Type B pancreatic cell (in vitro differentiated cells): Measurements from ENCODE around the gene FOXC2. TPM values are rescaled to one million over a fixed set of nuclear protein-coding genes. Genes with fewer than 3 reads are reported as not detected.

Experiments used
- DNase-seq: peaks from one replicate; pipeline ENCODE4 v3.0.0; 2021; ENCODE audit warnings: mixed read lengths; ENCODE audit not compliant: unreplicated experiment; ENCODE audit errors: extremely low spot score
- H3K27ac Mint-ChIP-seq: 2 replicates; pipeline ENCODE4 v1.8.0; 2021; ENCODE audit warnings: mild to moderate bottlenecking, mixed read lengths
- H3K27me3 Mint-ChIP-seq: 2 replicates; pipeline ENCODE4 v1.8.0; 2021; ENCODE audit warnings: mixed read lengths
- H3K36me3 Mint-ChIP-seq: 2 replicates; pipeline ENCODE4 v1.8.0; 2021; ENCODE audit warnings: mixed read lengths
- H3K4me1 Mint-ChIP-seq: one replicate; pipeline ENCODE4 v1.8.0; 2021; ENCODE audit warnings: mixed read lengths; ENCODE audit not compliant: unreplicated experiment
- H3K4me3 Mint-ChIP-seq: 2 replicates; pipeline ENCODE4 v1.8.0; 2021; ENCODE audit warnings: mild to moderate bottlenecking, mixed read lengths
- H3K9me3 Mint-ChIP-seq: 2 replicates; pipeline ENCODE4 v1.8.0; 2021; ENCODE audit warnings: mixed read lengths
- CTCF ChIP-seq: fragments of 200-600 bp; sonication (generic); conservative IDR thresholded peaks from 2 replicates; pipeline ENCODE4 v1.5.0; 2021; ENCODE audit warnings: antibody characterized with exemption, mild to moderate bottlenecking
- long read RNA-seq: library from polyadenylated mRNA; unstranded; transcript quantifications from one replicate; pipeline ENCODE4 v2.0.0, GENCODE V29; 2020
- total RNA-seq: library from RNA; stranded (reverse); gene quantifications from 2 replicates; pipeline ENCODE4 v1.2.1, GENCODE V29; 2021; ENCODE audit warnings: low replicate concordance

Gene FOXC2
- 5.5 and 11.3 TPM in 2 replicates for total RNA-seq
- long read RNA-seq: 0 reads

- Mint-ChIP-seq H3K9me3 (no peaks in the 10 kb centered on the region), H3K27ac (peak within 1 kb of the TSS; percentile 63), H3K4me1 (peaks cover 33% of the 10 kb centered on the region), H3K27me3 (peaks cover 75% of the 10 kb centered on the region), H3K36me3 (peaks cover 10% of the 10 kb centered on the region), H3K4me3 (peak within 1 kb of the TSS; percentile 89)
- peak; percentile 91 for DNase-seq
- TF ChIP-seq CTCF: no peak
These were observed at the start of gene FOXC2 for GRCh38 chr16:86566601-86566965. FOXC2 (plus strand) TSS chr16:86566829; CDS start chr16:86567336, 507 bp downstream.

- H3K4me1 Mint-ChIP-seq: peaks cover 4% of the 10 kb centered on the region
- H3K9me3 Mint-ChIP-seq: no peaks in the 10 kb centered on the region
- H3K27ac Mint-ChIP-seq: no peak overlapping the region
- H3K36me3 Mint-ChIP-seq: peaks cover 4% of the 10 kb centered on the region
- TF ChIP-seq CTCF: no peak
- DNase-seq: no peak
- no peak overlapping the region for H3K4me3 Mint-ChIP-seq
- peaks cover 92% of the 10 kb centered on the region for H3K27me3 Mint-ChIP-seq
These were observed 49.6 kb upstream of the FOXC2 start for GRCh38 chr16:86517033-86517432.

- DNase-seq: no peak
- no peak overlapping the region for H3K4me3 Mint-ChIP-seq
- TF ChIP-seq CTCF: peak; percentile 80
These were observed 48.9 kb upstream of the FOXC2 start for GRCh38 chr16:86517652-86518258.

DNA sequence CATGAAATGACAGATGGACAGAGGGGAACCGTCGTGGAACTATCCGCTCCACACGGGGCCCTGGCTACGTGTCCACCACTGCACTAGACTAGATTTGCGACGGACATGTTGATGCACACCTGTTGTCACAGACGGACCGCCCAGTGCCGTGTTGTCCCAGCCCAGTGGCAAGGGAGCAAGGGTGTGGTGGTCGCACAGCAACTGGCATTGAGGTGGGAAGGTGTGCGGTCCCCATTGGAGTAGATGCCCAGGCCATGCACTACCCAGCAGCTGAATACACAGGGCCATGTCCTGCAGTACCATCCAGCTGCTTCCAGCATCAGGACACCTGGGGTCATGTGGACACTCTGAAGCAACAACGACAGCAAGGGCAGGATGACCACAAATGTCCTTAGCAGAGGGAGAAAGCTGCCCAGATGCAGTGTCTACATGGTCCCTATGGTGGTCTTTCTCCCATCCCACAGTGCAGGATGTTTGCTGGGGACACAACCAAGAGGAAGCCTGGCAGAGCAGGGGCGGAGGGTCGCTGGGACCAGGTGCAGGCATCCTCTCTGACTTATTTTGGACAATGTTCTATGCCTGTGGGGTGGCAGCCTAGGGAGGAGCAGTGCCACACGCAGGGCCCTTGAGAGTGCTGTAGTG is 47.5 kb upstream of the FOXC2 start:
- H3K36me3 Mint-ChIP-seq: no peaks in the 10 kb centered on the region
- H3K9me3 Mint-ChIP-seq: no peaks in the 10 kb centered on the region
- no peak for DNase-seq
- H3K4me3 Mint-ChIP-seq: no peak overlapping the region
- H3K4me1 Mint-ChIP-seq: no peaks in the 10 kb centered on the region
- TF ChIP-seq CTCF: no peak
- H3K27ac Mint-ChIP-seq: no peak overlapping the region
- H3K27me3 Mint-ChIP-seq: peaks cover 83% of the 10 kb centered on the region

More at GRCh38 chr16:86517652-86518258, 48.9 kb upstream of the FOXC2 start:
- no peak overlapping the region for H3K27ac Mint-ChIP-seq
- H3K9me3 Mint-ChIP-seq: no peaks in the 10 kb centered on the region
- peaks cover 4% of the 10 kb centered on the region for H3K36me3 Mint-ChIP-seq
- peaks cover 91% of the 10 kb centered on the region for H3K27me3 Mint-ChIP-seq
- peaks cover 4% of the 10 kb centered on the region for H3K4me1 Mint-ChIP-seq

DNA sequence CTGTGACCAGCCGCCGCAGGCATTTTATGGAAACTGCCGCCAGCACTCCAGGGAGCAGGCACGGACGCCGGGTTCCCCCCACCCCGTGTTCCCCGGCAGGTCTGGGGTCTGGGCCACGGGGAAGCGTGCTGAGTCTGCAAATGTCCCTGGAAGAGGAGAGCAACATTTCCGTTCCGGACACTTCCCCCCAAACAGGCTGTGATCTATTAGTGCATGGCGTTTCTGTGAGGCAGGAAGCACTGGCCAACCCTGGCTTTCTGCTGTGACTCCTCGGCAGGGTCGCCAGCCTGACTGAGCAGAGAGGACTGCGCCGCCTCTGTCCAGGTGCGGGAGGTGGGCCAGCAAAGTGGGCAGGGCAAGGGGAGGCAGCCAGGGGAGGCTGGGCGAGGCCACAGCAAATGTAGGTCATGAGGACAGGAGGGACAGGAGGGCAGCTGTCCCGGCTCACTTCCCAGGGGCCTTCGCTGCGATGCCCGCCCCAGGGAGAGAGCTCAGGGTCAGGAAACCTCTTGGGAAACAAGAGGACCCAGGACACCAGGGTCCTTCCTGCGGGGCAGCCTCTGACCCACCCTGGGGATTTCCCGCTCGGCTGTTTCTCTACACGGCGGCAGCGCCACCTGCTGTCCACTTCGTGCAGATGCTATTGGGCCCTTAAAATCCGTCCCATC is 46.8 kb upstream of the FOXC2 start:
- Mint-ChIP-seq H3K27me3 (peaks cover 83% of the 10 kb centered on the region), H3K9me3 (no peaks in the 10 kb centered on the region), H3K4me3 (no peak overlapping the region), H3K4me1 (no peaks in the 10 kb centered on the region), H3K27ac (no peak overlapping the region), H3K36me3 (no peaks in the 10 kb centered on the region)
- DNase-seq: no peak
- TF ChIP-seq CTCF: peak; percentile 97
